ENCODE measurements around the gene PLA2G6.

PLA2G6 gene

DNA sequence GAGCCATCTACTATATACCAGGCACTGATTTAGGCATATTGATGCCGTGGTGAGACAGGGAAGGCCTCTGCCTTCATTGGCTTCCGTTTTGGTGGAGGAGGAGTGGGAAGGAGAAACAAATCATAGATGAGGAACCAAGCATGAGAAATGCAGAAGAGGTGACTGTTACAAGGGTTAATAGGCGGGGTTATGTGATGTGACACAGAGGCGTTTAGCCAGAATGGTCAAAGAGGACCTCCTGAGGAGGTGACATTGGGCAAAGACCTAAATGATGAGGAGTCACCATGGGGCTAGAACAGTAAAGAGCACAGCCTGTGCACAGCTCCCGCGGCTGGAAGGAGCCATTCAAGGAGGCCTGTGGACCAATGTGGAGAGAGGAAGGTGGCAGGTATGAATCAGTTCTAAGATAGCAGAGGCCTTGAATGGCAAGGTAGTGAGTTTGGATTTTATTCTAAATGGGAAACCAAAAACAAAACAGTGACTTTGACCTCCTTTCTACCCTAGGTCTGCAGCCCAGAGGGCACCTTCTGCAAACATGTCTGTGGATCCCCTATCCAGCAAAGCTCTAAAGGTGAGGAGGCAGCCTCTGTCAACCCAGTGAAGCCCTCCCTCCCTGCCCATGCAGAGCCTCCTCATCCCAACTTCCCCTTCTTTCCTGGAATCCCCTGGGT is 31.8 kb upstream of the PLA2G6 start:
- Histone ChIP-seq H3K36me3 (ENCODE audit: control insufficient read depth, insufficient read depth, low read length) (no peaks in the 10 kb centered on the region), H3K4me1 (ENCODE audit: control insufficient read depth, insufficient read depth, low read length) (peaks cover 15% of the 10 kb centered on the region), H3K9me3 (ENCODE audit: control insufficient read depth, low read length) (no peaks in the 10 kb centered on the region), H3K27me3 (ENCODE audit: control insufficient read depth, insufficient read depth, low read length, poor library complexity, severe bottlenecking) (peaks cover 5% of the 10 kb centered on the region), H3K27ac (ENCODE audit: insufficient read depth, low read depth, low read length, poor library complexity, severe bottlenecking) (no peak overlapping the region), H3K4me3 (ENCODE audit: insufficient read depth, low read depth, low read length) (no peak overlapping the region)
- WGBS, 2 experiments: 88 to 92% methylated on average over 6 of the region's 6 CpGs

DNA sequence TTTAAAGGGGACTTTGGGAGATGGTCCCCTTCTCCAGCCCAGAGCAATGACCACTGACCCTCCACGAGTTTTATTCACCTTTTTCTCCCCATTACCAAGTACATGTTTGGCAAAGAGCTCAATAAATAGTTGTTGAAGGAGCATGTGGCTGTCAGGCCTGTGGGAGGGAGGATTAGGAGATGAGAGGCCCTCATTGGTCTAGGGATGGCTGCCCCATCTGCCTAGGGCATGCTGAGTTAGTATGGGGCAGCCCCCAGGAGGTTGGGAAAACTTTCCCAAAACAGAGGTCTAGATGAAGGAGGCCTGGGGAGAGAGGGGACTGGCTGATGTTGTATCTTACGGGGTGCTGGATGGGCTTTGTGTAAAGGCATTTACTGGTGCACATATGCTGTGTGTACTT is 30.8 kb upstream of the PLA2G6 start:
- Histone ChIP-seq H3K27me3 (ENCODE audit: control insufficient read depth, insufficient read depth, low read length, poor library complexity, severe bottlenecking) (peaks cover 5% of the 10 kb centered on the region), H3K4me3 (ENCODE audit: insufficient read depth, low read depth, low read length) (no peak overlapping the region), H3K4me1 (ENCODE audit: control insufficient read depth, insufficient read depth, low read length) (peaks cover 9% of the 10 kb centered on the region), H3K36me3 (ENCODE audit: control insufficient read depth, insufficient read depth, low read length) (no peaks in the 10 kb centered on the region), H3K9me3 (ENCODE audit: control insufficient read depth, low read length) (no peaks in the 10 kb centered on the region), H3K27ac (ENCODE audit: insufficient read depth, low read depth, low read length, poor library complexity, severe bottlenecking) (no peak overlapping the region)
- WGBS, 2 experiments: 75 to 88% methylated on average over 1 to 2 of the region's 2 CpGs

- Histone ChIP-seq H3K9me3 (ENCODE audit: control insufficient read depth, low read length) (no peaks in the 10 kb centered on the region), H3K4me3 (ENCODE audit: insufficient read depth, low read depth, low read length) (no peak overlapping the region), H3K4me1 (ENCODE audit: control insufficient read depth, insufficient read depth, low read length) (peaks cover 9% of the 10 kb centered on the region), H3K27me3 (ENCODE audit: control insufficient read depth, insufficient read depth, low read length, poor library complexity, severe bottlenecking) (peaks cover 5% of the 10 kb centered on the region), H3K36me3 (ENCODE audit: control insufficient read depth, insufficient read depth, low read length) (no peaks in the 10 kb centered on the region), H3K27ac (ENCODE audit: insufficient read depth, low read depth, low read length, poor library complexity, severe bottlenecking) (no peak overlapping the region)
- WGBS, 2 experiments: 94 to 95% methylated on average over 7 of the region's 7 CpGs
Measured at GRCh38 chr22:38211556-38211955, 29.9 kb upstream of the PLA2G6 start.

GRCh38 chr22:38208551-38208968 is 26.9 kb upstream of the PLA2G6 start:
- Histone ChIP-seq H3K4me1 (ENCODE audit: control insufficient read depth, insufficient read depth, low read length) (no peaks in the 10 kb centered on the region), H3K9me3 (ENCODE audit: control insufficient read depth, low read length) (no peaks in the 10 kb centered on the region), H3K4me3 (ENCODE audit: insufficient read depth, low read depth, low read length) (no peak overlapping the region), H3K27ac (ENCODE audit: insufficient read depth, low read depth, low read length, poor library complexity, severe bottlenecking) (no peak overlapping the region), H3K27me3 (ENCODE audit: control insufficient read depth, insufficient read depth, low read length, poor library complexity, severe bottlenecking) (peaks cover 18% of the 10 kb centered on the region), H3K36me3 (ENCODE audit: control insufficient read depth, insufficient read depth, low read length) (no peaks in the 10 kb centered on the region)
- WGBS, 2 experiments: 94 to 96% methylated on average over 5 of the region's 6 CpGs

GRCh38 chr22:38207898-38208432 is 26.3 kb upstream of the PLA2G6 start:
- 91 to 95% methylated on average over 7 of the region's 7 CpGs for WGBS, 2 experiments

DNA sequence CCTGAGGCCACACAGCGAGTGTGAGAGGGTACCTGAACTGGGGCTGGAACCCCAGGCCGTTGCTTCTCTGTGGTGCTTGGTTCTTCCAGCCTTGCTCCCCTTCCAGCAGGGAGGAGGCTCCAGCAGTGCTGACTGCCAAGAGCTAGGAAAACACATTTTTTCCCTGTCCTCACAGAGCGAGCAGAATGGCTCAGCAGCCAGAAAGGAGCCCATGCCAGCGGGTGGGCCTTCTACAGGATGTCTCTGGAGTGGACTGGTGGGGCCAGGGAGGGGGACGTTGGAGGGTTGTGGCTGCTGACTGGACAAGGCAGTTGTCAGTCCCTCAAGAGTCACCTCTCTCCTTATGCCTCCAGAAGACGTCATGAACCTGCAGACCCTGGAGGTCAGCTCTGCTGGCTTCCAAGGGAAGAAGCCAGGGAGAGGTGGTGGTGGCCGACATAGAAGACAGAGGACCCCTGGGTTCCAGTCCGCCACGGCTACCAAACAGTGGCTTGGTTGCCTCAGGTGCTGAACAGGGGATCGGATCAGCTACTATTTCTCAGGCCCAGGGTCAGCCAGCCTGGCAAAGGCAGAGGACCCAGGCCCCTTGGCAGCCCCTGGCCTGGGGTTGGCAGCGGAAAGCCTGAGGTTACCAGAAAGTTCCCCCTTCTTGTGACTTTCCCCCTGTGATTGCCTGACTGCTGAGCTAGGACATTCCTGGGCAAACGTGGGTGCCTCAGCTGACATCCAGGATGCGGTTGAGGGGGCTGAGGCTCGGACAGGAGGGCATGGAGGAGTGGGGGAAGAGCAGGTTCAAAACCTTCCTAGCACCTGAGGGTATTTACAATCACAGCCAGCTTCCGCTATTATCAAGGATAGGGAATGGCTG is 23.9 kb upstream of the PLA2G6 start:
- no peak overlapping the region for H3K27ac ChIP-seq (ENCODE audit: insufficient read depth, low read depth, low read length, poor library complexity, severe bottlenecking)
- peaks cover 46% of the 10 kb centered on the region for H3K27me3 ChIP-seq (ENCODE audit: control insufficient read depth, insufficient read depth, low read length, poor library complexity, severe bottlenecking)
- H3K4me1 ChIP-seq (ENCODE audit: control insufficient read depth, insufficient read depth, low read length): peaks cover 8% of the 10 kb centered on the region
- 87 to 88% methylated on average over 15 of the region's 15 CpGs for WGBS, 2 experiments
- H3K9me3 ChIP-seq (ENCODE audit: control insufficient read depth, low read length): no peaks in the 10 kb centered on the region
- H3K4me3 ChIP-seq (ENCODE audit: insufficient read depth, low read depth, low read length): no peak overlapping the region
- H3K36me3 ChIP-seq (ENCODE audit: control insufficient read depth, insufficient read depth, low read length): no peaks in the 10 kb centered on the region

More at GRCh38 chr22:38207898-38208432, 26.3 kb upstream of the PLA2G6 start:
- Histone ChIP-seq H3K27me3 (ENCODE audit: control insufficient read depth, insufficient read depth, low read length, poor library complexity, severe bottlenecking) (peaks cover 23% of the 10 kb centered on the region), H3K27ac (ENCODE audit: insufficient read depth, low read depth, low read length, poor library complexity, severe bottlenecking) (no peak overlapping the region), H3K36me3 (ENCODE audit: control insufficient read depth, insufficient read depth, low read length) (no peaks in the 10 kb centered on the region), H3K4me3 (ENCODE audit: insufficient read depth, low read depth, low read length) (no peak overlapping the region), H3K4me1 (ENCODE audit: control insufficient read depth, insufficient read depth, low read length) (peaks cover 3% of the 10 kb centered on the region), H3K9me3 (ENCODE audit: control insufficient read depth, low read length) (no peaks in the 10 kb centered on the region)

- Histone ChIP-seq H3K27me3 (ENCODE audit: control insufficient read depth, insufficient read depth, low read length, poor library complexity, severe bottlenecking) (peaks cover 50% of the 10 kb centered on the region), H3K36me3 (ENCODE audit: control insufficient read depth, insufficient read depth, low read length) (no peaks in the 10 kb centered on the region), H3K9me3 (ENCODE audit: control insufficient read depth, low read length) (no peaks in the 10 kb centered on the region), H3K27ac (ENCODE audit: insufficient read depth, low read depth, low read length, poor library complexity, severe bottlenecking) (no peak overlapping the region), H3K4me3 (ENCODE audit: insufficient read depth, low read depth, low read length) (no peak overlapping the region), H3K4me1 (ENCODE audit: control insufficient read depth, insufficient read depth, low read length) (peaks cover 8% of the 10 kb centered on the region)
- 90 to 91% methylated on average over 7 of the region's 7 CpGs for WGBS, 2 experiments
Measured at GRCh38 chr22:38204784-38205183, 23.2 kb upstream of the PLA2G6 start.

GRCh38 chr22:38203855-38204514 is 22.4 kb upstream of the PLA2G6 start:
- H3K27me3 ChIP-seq (ENCODE audit: control insufficient read depth, insufficient read depth, low read length, poor library complexity, severe bottlenecking): peaks cover 50% of the 10 kb centered on the region
- no peaks in the 10 kb centered on the region for H3K9me3 ChIP-seq (ENCODE audit: control insufficient read depth, low read length)
- no peak overlapping the region for H3K4me3 ChIP-seq (ENCODE audit: insufficient read depth, low read depth, low read length)
- H3K4me1 ChIP-seq (ENCODE audit: control insufficient read depth, insufficient read depth, low read length): peaks cover 8% of the 10 kb centered on the region
- no peak overlapping the region for H3K27ac ChIP-seq (ENCODE audit: insufficient read depth, low read depth, low read length, poor library complexity, severe bottlenecking)
- H3K36me3 ChIP-seq (ENCODE audit: control insufficient read depth, insufficient read depth, low read length): no peaks in the 10 kb centered on the region
- WGBS, 2 experiments: 92 to 95% methylated on average over 3 of the region's 3 CpGs

- WGBS, 2 experiments: 14 to 17% methylated on average over 15 to 18 of the region's 19 CpGs
- H3K4me3 ChIP-seq (ENCODE audit: insufficient read depth, low read depth, low read length): peak overlapping the region; percentile 55
- no peaks in the 10 kb centered on the region for H3K36me3 ChIP-seq (ENCODE audit: control insufficient read depth, insufficient read depth, low read length)
- no peaks in the 10 kb centered on the region for H3K9me3 ChIP-seq (ENCODE audit: control insufficient read depth, low read length)
- no peak overlapping the region for H3K27ac ChIP-seq (ENCODE audit: insufficient read depth, low read depth, low read length, poor library complexity, severe bottlenecking)
- H3K4me1 ChIP-seq (ENCODE audit: control insufficient read depth, insufficient read depth, low read length): peaks cover 8% of the 10 kb centered on the region
- H3K27me3 ChIP-seq (ENCODE audit: control insufficient read depth, insufficient read depth, low read length, poor library complexity, severe bottlenecking): peaks cover 50% of the 10 kb centered on the region
Measured at GRCh38 chr22:38203090-38203810, 21.6 kb upstream of the PLA2G6 start.
